H9 (cell line): Measurements from ENCODE around the gene SULT1E1. TPM values are rescaled to one million over a fixed set of nuclear protein-coding genes. Genes with fewer than 3 reads are reported as not detected.

Experiments used
- DNase-seq: peaks from one replicate; pipeline ENCODE4 v3.0.0-alpha.2; 2017
- H2AFZ ChIP-seq: one replicate; pipeline ENCODE4 v1.6.1; 2013; ENCODE audit warnings: mild to moderate bottlenecking, low read length, control low read depth, moderate library complexity
- H2AK5ac ChIP-seq: 2 replicates; pipeline ENCODE4 v1.6.1; 2013; ENCODE audit warnings: low read length, control low read depth, mixed read lengths; ENCODE audit not compliant: insufficient read length
- H2BK120ac ChIP-seq: one replicate; pipeline ENCODE4 v1.6.1; 2013; ENCODE audit warnings: low read depth, mild to moderate bottlenecking, low read length, control low read depth, inconsistent platforms; ENCODE audit not compliant: poor library complexity, severe bottlenecking
- H2BK12ac ChIP-seq: 2 replicates; pipeline ENCODE4 v1.6.1; 2013; ENCODE audit warnings: low read length, control low read depth, mixed read lengths, low read depth; ENCODE audit not compliant: insufficient read length
- H2BK15ac ChIP-seq: 2 replicates; pipeline ENCODE4 v1.6.1; 2013; ENCODE audit warnings: low read depth, low read length, control low read depth
- H2BK20ac ChIP-seq: one replicate; pipeline ENCODE4 v1.6.1; 2013; ENCODE audit warnings: low read depth, mild to moderate bottlenecking, low read length, control low read depth, inconsistent platforms; ENCODE audit not compliant: poor library complexity, severe bottlenecking
- H2BK5ac ChIP-seq: 2 replicates; pipeline ENCODE4 v1.6.1; 2013; ENCODE audit warnings: low read length, control low read depth, mixed read lengths; ENCODE audit not compliant: insufficient read length
- H3K14ac ChIP-seq: 2 replicates; pipeline ENCODE4 v1.6.1; 2013; ENCODE audit warnings: low read length, control low read depth; ENCODE audit not compliant: insufficient read depth
- H3K18ac ChIP-seq: 2 replicates; pipeline ENCODE4 v1.6.1; 2013; ENCODE audit warnings: low read depth, mild to moderate bottlenecking, mixed read lengths, low read length, control low read depth; ENCODE audit not compliant: insufficient read length
- H3K23ac ChIP-seq: 2 replicates; pipeline ENCODE4 v1.6.1; 2013; ENCODE audit warnings: low read length, control low read depth, mixed read lengths, low read depth; ENCODE audit not compliant: insufficient read length
- H3K23me2 ChIP-seq: 2 replicates; pipeline ENCODE4 v1.6.1; 2013; ENCODE audit warnings: low read depth, mild to moderate bottlenecking, mixed read lengths, low read length, control low read depth; ENCODE audit not compliant: insufficient read length, poor library complexity, severe bottlenecking
- H3K27ac ChIP-seq: 2 replicates; pipeline ENCODE4 v1.5.1; 2013; ENCODE audit warnings: low read length, control low read depth, mixed read lengths, low read depth; ENCODE audit not compliant: insufficient read length
- H3K27me3 ChIP-seq: 2 replicates; pipeline ENCODE4 v1.6.1; 2013; ENCODE audit warnings: low read length, control low read depth, inconsistent platforms; ENCODE audit not compliant: insufficient read depth
- H3K4ac ChIP-seq: 2 replicates; pipeline ENCODE4 v1.6.1; 2013; ENCODE audit warnings: low read depth, mild to moderate bottlenecking, control low read depth, inconsistent platforms, low read length, moderate library complexity
- H3K4me1 ChIP-seq: 2 replicates; pipeline ENCODE4 v1.6.1; 2013; ENCODE audit warnings: low read length, control low read depth, inconsistent platforms; ENCODE audit not compliant: insufficient read depth
- H3K4me2 ChIP-seq: 2 replicates; pipeline ENCODE4 v1.6.1; 2013; ENCODE audit warnings: low read length, control low read depth, mixed read lengths; ENCODE audit not compliant: insufficient read length, insufficient read depth
- H3K56ac ChIP-seq: 2 replicates; pipeline ENCODE4 v1.6.1; 2013; ENCODE audit warnings: low read depth, mild to moderate bottlenecking, mixed read lengths, low read length, control low read depth; ENCODE audit not compliant: insufficient read length
- H3K79me1 ChIP-seq: 2 replicates; pipeline ENCODE4 v1.6.1; 2013; ENCODE audit warnings: low read depth, mild to moderate bottlenecking, moderate library complexity, low read length, control low read depth, inconsistent platforms; ENCODE audit not compliant: insufficient read depth, poor library complexity, severe bottlenecking
- H3K79me2 ChIP-seq: 2 replicates; pipeline ENCODE4 v1.6.1; 2013; ENCODE audit warnings: low read length, control low read depth, inconsistent platforms; ENCODE audit not compliant: insufficient read depth
- H3K9ac ChIP-seq: 2 replicates; pipeline ENCODE4 v1.6.1; 2013; ENCODE audit warnings: low read length, control low read depth, mixed read lengths; ENCODE audit not compliant: insufficient read length; ENCODE audit errors: extremely low read depth
- H3K9me3 ChIP-seq: one replicate; pipeline ENCODE4 v1.6.1; 2013; ENCODE audit warnings: low read depth, low read length, inconsistent platforms; ENCODE audit not compliant: control insufficient read depth
- H3T11ph ChIP-seq: one replicate; pipeline ENCODE4 v1.6.1; 2013; ENCODE audit warnings: mild to moderate bottlenecking, low read length, control low read depth, inconsistent platforms
- H4K20me1 ChIP-seq: one replicate; pipeline ENCODE4 v1.6.1; 2013; ENCODE audit not compliant: control insufficient read depth, insufficient read length, insufficient read depth
- H4K5ac ChIP-seq: 2 replicates; pipeline ENCODE4 v1.6.1; 2013; ENCODE audit warnings: low read depth, mild to moderate bottlenecking, mixed read lengths, low read length, control low read depth; ENCODE audit not compliant: insufficient read length
- H4K8ac ChIP-seq: replicated peaks from 2 replicates; pipeline ENCODE4 v1.6.1; 2013; ENCODE audit warnings: low read length, control low read depth, mixed read lengths, low read depth; ENCODE audit not compliant: insufficient read length
- H4K91ac ChIP-seq: 2 replicates; pipeline ENCODE4 v1.6.1; 2013; ENCODE audit warnings: low read depth, mild to moderate bottlenecking, moderate library complexity, mixed read lengths, low read length, control low read depth; ENCODE audit not compliant: insufficient read length
- H3K27ac Mint-ChIP-seq, 3 experiments: 2 replicates in 2 of 3; 3 replicates in 1 of 3; pipeline ENCODE4 v1.8.0; 2020 to 2021; ENCODE audit warnings: mixed read lengths in 3 of 3, mild to moderate bottlenecking in 1 of 3, moderate library complexity in 1 of 3
- H3K27me3 Mint-ChIP-seq: 2 replicates; pipeline ENCODE4 v1.8.0; 2021; ENCODE audit warnings: low read depth, mild to moderate bottlenecking, moderate library complexity, mixed read lengths
- H3K36me3 Mint-ChIP-seq, 3 experiments: 2 replicates in 2 of 3; 3 replicates in 1 of 3; pipeline ENCODE4 v1.8.0; 2020 to 2021; ENCODE audit warnings: low read depth in 3 of 3, mixed read lengths in 3 of 3; ENCODE audit not compliant: insufficient read depth in 1 of 3
- H3K4me1 Mint-ChIP-seq, 2 experiments: 2 replicates each; pipeline ENCODE4 v1.8.0; 2020; ENCODE audit warnings: mixed read lengths in 2 of 2
- H3K4me3 Mint-ChIP-seq, 2 experiments: 2 replicates in 1 of 2; 3 replicates in 1 of 2; pipeline ENCODE4 v1.8.0; 2020 to 2021; ENCODE audit warnings: mild to moderate bottlenecking in 2 of 2, mixed read lengths in 2 of 2, moderate library complexity in 1 of 2
- H3K9me3 Mint-ChIP-seq, 2 experiments: 2 replicates in 1 of 2; 3 replicates in 1 of 2; pipeline ENCODE4 v1.8.0; 2020; ENCODE audit warnings: mild to moderate bottlenecking in 2 of 2, mixed read lengths in 2 of 2, moderate library complexity in 1 of 2
- CTCF ChIP-seq: fragments of 200-600 bp; sonication (generic); conservative IDR thresholded peaks from 3 replicates; pipeline ENCODE4 v1.8.0; 2021; ENCODE audit warnings: antibody characterized with exemption, mild to moderate bottlenecking
- total RNA-seq: library from RNA; stranded (reverse); gene quantifications from 2 replicates; pipeline ENCODE4 v1.2.1, GENCODE V29; 2021

The SULT1E1 gene
- total RNA-seq, 1 experiment from 2014 or later, result not detected

GRCh38 chr4:69896530-69897116 is 36.7 kb upstream of the SULT1E1 start:
- no peak for DNase-seq
- no peak overlapping the region for H3K4ac ChIP-seq

More at GRCh38 chr4:69896530-69897116, 36.7 kb upstream of the SULT1E1 start:
- no peak overlapping the region for H2BK15ac ChIP-seq
- H3K4me2 ChIP-seq, result no peak overlapping the region
- H3K56ac ChIP-seq, result no peak overlapping the region
- H3K9ac ChIP-seq, result no peak overlapping the region
- H2AK5ac ChIP-seq, result no peak overlapping the region
- no peak overlapping the region for H3K23ac ChIP-seq
- no peak overlapping the region for H2BK12ac ChIP-seq
- no peak overlapping the region for H2BK5ac ChIP-seq
- Mint-ChIP-seq H3K27me3 (no peaks in the 10 kb centered on the region), H3K27ac (no peak overlapping the region), H3K4me1 (no peaks in the 10 kb centered on the region), H3K4me3 (no peak overlapping the region), H3K36me3 (no peaks in the 10 kb centered on the region), H3K9me3 (no peaks in the 10 kb centered on the region)
- H3K4me1 ChIP-seq, result no peaks in the 10 kb centered on the region
- H3K79me1 ChIP-seq, result no peaks in the 10 kb centered on the region
- H2AFZ ChIP-seq, result no peak overlapping the region
- no peak overlapping the region for H4K5ac ChIP-seq
- no peak overlapping the region for H2BK20ac ChIP-seq
- H3K18ac ChIP-seq, result no peak overlapping the region
- H4K8ac ChIP-seq, result no peak overlapping the region
- no peak overlapping the region for H3K14ac ChIP-seq
- no peaks in the 10 kb centered on the region for H4K20me1 ChIP-seq
- no peak overlapping the region for H3K27ac ChIP-seq
- H3K79me2 ChIP-seq, result no peaks in the 10 kb centered on the region
- no peaks in the 10 kb centered on the region for H3K9me3 ChIP-seq
- peak; percentile 70 for TF ChIP-seq CTCF
- H2BK120ac ChIP-seq, result no peak overlapping the region
- no peak overlapping the region for H4K91ac ChIP-seq
- no peaks in the 10 kb centered on the region for H3K27me3 ChIP-seq
- no peak overlapping the region for H3T11ph ChIP-seq
- no peaks in the 10 kb centered on the region for H3K23me2 ChIP-seq
